H1 (cell line): Measurements from ENCODE around the gene TSPAN1. TPM values are rescaled to one million over a fixed set of nuclear protein-coding genes. Genes with fewer than 3 reads are reported as not detected.

Source experiments
- CTCF ChIA-PET: fragments of 300-600 bp; sonication (Branson Sonifier 250); formaldehyde crosslinking; loops from one replicate; lab custom pipeline; 2021; ENCODE audit not compliant: partially characterized antibody; lab: Charles Lee
- POLR2A ChIA-PET: fragments of 300-600 bp; sonication (Branson Sonifier 250); formaldehyde crosslinking; loops from one replicate; lab custom pipeline; 2021; ENCODE audit warnings: inconsistent platforms; ENCODE audit not compliant: partially characterized antibody; lab: Charles Lee
- DNase-seq, 2 experiments: peaks; one replicate each; pipeline versions ENCODE4 v3.0.0 to v3.0.0-alpha.2; 2010 to 2022; ENCODE audit warnings: low spot score in 2 of 2, low read depth in 1 of 2, mixed read lengths in 1 of 2
- FAIRE-seq: peaks from 2 replicates; lab custom pipeline; 2011; peaks lifted over from hg19 to GRCh38; lab: Jason Lieb, UNC
- H2AFZ ChIP-seq: 2 replicates; pipeline ENCODE4 v1.8.1; 2012; ENCODE audit warnings: low read length, inconsistent platforms
- H2AK5ac ChIP-seq: 2 replicates; pipeline ENCODE4 v1.6.1; 2013; ENCODE audit warnings: low read depth, low read length
- H2BK120ac ChIP-seq: replicated peaks from 2 replicates; pipeline ENCODE3; 2013; ENCODE audit warnings: low read depth, low read length, inconsistent platforms
- H2BK12ac ChIP-seq: 2 replicates; pipeline ENCODE4 v1.6.1; 2013; ENCODE audit warnings: low read depth, low read length
- H2BK15ac ChIP-seq: 2 replicates; pipeline ENCODE4 v1.6.1; 2013; ENCODE audit warnings: low read length
- H2BK20ac ChIP-seq: 2 replicates; pipeline ENCODE4 v1.6.1; 2013; ENCODE audit warnings: low read length
- H2BK5ac ChIP-seq: 2 replicates; pipeline ENCODE4 v1.6.1; 2013; ENCODE audit warnings: low read depth, low read length
- H3K14ac ChIP-seq: 2 replicates; pipeline ENCODE4 v1.6.1; 2013; ENCODE audit warnings: inconsistent platforms; ENCODE audit not compliant: insufficient read length
- H3K18ac ChIP-seq: 2 replicates; pipeline ENCODE4 v1.6.1; 2013; ENCODE audit warnings: low read length; ENCODE audit errors: extremely low read depth
- H3K23ac ChIP-seq: 2 replicates; pipeline ENCODE4 v1.6.1; 2013; ENCODE audit warnings: inconsistent platforms; ENCODE audit not compliant: insufficient read length
- H3K23me2 ChIP-seq: 2 replicates; pipeline ENCODE4 v1.6.1; 2013; ENCODE audit warnings: low read depth, low read length
- H3K27ac ChIP-seq: 2 replicates; pipeline ENCODE4 v1.6.1; 2011; ENCODE audit warnings: low read depth, low read length, inconsistent platforms
- H3K27me3 ChIP-seq, 4 experiments: replicated peaks in 1 of 4; 1 replicate in 1 of 4; 2 replicates in 3 of 4; pipeline versions ENCODE4 v1.6.1 to v1.8.1; 2011 to 2013; ENCODE audit warnings: low read length in 3 of 4, mild to moderate bottlenecking in 3 of 4, inconsistent platforms in 2 of 4, mixed read lengths in 2 of 4, moderate library complexity in 1 of 4; ENCODE audit not compliant: control insufficient read depth in 3 of 4, insufficient read depth in 3 of 4; ENCODE audit errors: extremely low read depth in 1 of 4
- H3K36me3 ChIP-seq, 4 experiments: 2 replicates each; pipeline versions ENCODE4 v1.6.1 to v1.8.1; 2011 to 2013; ENCODE audit warnings: mild to moderate bottlenecking in 4 of 4, low read length in 3 of 4, moderate library complexity in 2 of 4, control low read depth in 1 of 4, inconsistent platforms in 1 of 4; ENCODE audit not compliant: insufficient read depth in 4 of 4, control insufficient read depth in 2 of 4
- H3K4ac ChIP-seq: replicated peaks from 2 replicates; pipeline ENCODE3; 2013; ENCODE audit warnings: low read length, low read depth, mixed read lengths, inconsistent platforms; ENCODE audit not compliant: insufficient read length
- H3K4me1 ChIP-seq, 4 experiments: replicated peaks in 1 of 4; 1 replicate in 1 of 4; 2 replicates in 3 of 4; pipeline versions ENCODE4 v1.6.1 to v1.8.1; 2011 to 2013; ENCODE audit warnings: low read length in 3 of 4, inconsistent platforms in 2 of 4, mixed read lengths in 1 of 4; ENCODE audit not compliant: insufficient read depth in 4 of 4, control insufficient read depth in 3 of 4
- H3K4me2 ChIP-seq, 2 experiments: 2 replicates each; pipeline versions ENCODE4 v1.6.1 to v1.8.1; 2011 to 2013; ENCODE audit warnings: low read depth in 2 of 2, low read length in 2 of 2, control low read depth in 1 of 2, inconsistent platforms in 1 of 2, mild to moderate bottlenecking in 1 of 2; ENCODE audit not compliant: insufficient read depth in 1 of 2
- H3K4me3 ChIP-seq, 4 experiments: fragments of 200-600, 300-600 bp in 1 of 4; sonication (generic), shearing (Covaris generic), sonication (Bioruptor Twin) in 1 of 4; 2 replicates each; pipeline versions ENCODE4 v1.5.1 to v1.8.1; 2011 to 2016; ENCODE audit warnings: low read length in 4 of 4, low read depth in 3 of 4, control low read depth in 2 of 4, inconsistent platforms in 2 of 4, mild to moderate bottlenecking in 2 of 4, mixed read lengths in 1 of 4, moderate library complexity in 1 of 4; ENCODE audit not compliant: insufficient read depth in 2 of 4; ENCODE audit errors: extremely low read depth in 1 of 4
- H3K56ac ChIP-seq: replicated peaks from 2 replicates; pipeline ENCODE3; 2013; ENCODE audit warnings: low read depth, mild to moderate bottlenecking, mixed read lengths, low read length, inconsistent platforms; ENCODE audit not compliant: insufficient read length
- H3K79me1 ChIP-seq: 2 replicates; pipeline ENCODE4 v1.6.1; 2013; ENCODE audit warnings: low read depth, low read length, control low read depth
- H3K79me2 ChIP-seq, 2 experiments: 2 replicates each; pipeline versions ENCODE4 v1.6.1 to v1.8.1; 2012 to 2013; ENCODE audit warnings: low read length in 2 of 2, mild to moderate bottlenecking in 2 of 2, inconsistent platforms in 1 of 2; ENCODE audit not compliant: insufficient read depth in 2 of 2, control insufficient read depth in 1 of 2
- H3K9ac ChIP-seq, 4 experiments: replicated peaks in 1 of 4; 1 replicate in 1 of 4; 2 replicates in 3 of 4; pipeline versions ENCODE4 v1.6.1 to v1.8.1; 2011 to 2013; ENCODE audit warnings: low read depth in 3 of 4, low read length in 3 of 4, control low read depth in 2 of 4, mild to moderate bottlenecking in 2 of 4, moderate library complexity in 2 of 4, inconsistent platforms in 1 of 4; ENCODE audit errors: extremely low read depth in 1 of 4
- H3K9me3 ChIP-seq, 2 experiments: 2 replicates each; pipeline versions ENCODE4 v1.6.1 to v1.8.1; 2012 to 2013; ENCODE audit warnings: mild to moderate bottlenecking in 2 of 2, moderate library complexity in 2 of 2, control low read depth in 1 of 2, inconsistent platforms in 1 of 2, low read depth in 1 of 2, low read length in 1 of 2, mixed read lengths in 1 of 2; ENCODE audit not compliant: insufficient read depth in 2 of 2
- H4K20me1 ChIP-seq, 2 experiments: replicated peaks in 1 of 2; 2 replicates each; pipeline versions ENCODE3 to v1.8.1; 2011 to 2013; ENCODE audit warnings: inconsistent platforms in 2 of 2, low read length in 2 of 2, mild to moderate bottlenecking in 1 of 2; ENCODE audit not compliant: insufficient read depth in 2 of 2, control insufficient read depth in 1 of 2
- H4K5ac ChIP-seq: 2 replicates; pipeline ENCODE4 v1.6.1; 2013; ENCODE audit warnings: low read length, low read depth, mixed read lengths, inconsistent platforms; ENCODE audit not compliant: insufficient read length
- H4K8ac ChIP-seq: 2 replicates; pipeline ENCODE4 v1.8.0; 2013; ENCODE audit warnings: mild to moderate bottlenecking, moderate library complexity, low read length, inconsistent platforms; ENCODE audit not compliant: insufficient read depth; ENCODE audit errors: extremely low read depth
- H4K91ac ChIP-seq: replicated peaks from 2 replicates; pipeline ENCODE3; 2013; ENCODE audit warnings: low read length, mixed read lengths, inconsistent platforms; ENCODE audit not compliant: insufficient read length
- ATF2 ChIP-seq: IDR thresholded peaks from 2 replicates; pipeline ENCODE4 v1.6.1; 2012; ENCODE audit warnings: low read length, inconsistent platforms
- BCL11A ChIP-seq, 2 experiments: IDR thresholded peaks; one replicate each; pipeline ENCODE4 v1.6.1; 2011; ENCODE audit warnings: low read depth in 2 of 2, low read length in 2 of 2, mild to moderate bottlenecking in 2 of 2
- E2F6 ChIP-seq: IDR thresholded peaks from 2 replicates; pipeline ENCODE4 v1.6.1; 2012; ENCODE audit warnings: inconsistent platforms
- HDAC6 ChIP-seq: IDR thresholded peaks from one replicate; pipeline ENCODE4 v1.7.1; 2012; ENCODE audit warnings: low read depth, mild to moderate bottlenecking, inconsistent platforms, low read length, moderate library complexity
- POLR2A ChIP-seq, 2 experiments: IDR thresholded peaks; 1 replicate in 1 of 2; 2 replicates in 1 of 2; pipeline ENCODE4 v1.6.1; 2011; ENCODE audit warnings: low read depth in 2 of 2, low read length in 2 of 2, mild to moderate bottlenecking in 2 of 2; ENCODE audit errors: control extremely low read depth in 1 of 2
- RBBP5 ChIP-seq: IDR thresholded peaks from 2 replicates; pipeline ENCODE4 v1.7.1; 2012; ENCODE audit warnings: low read depth, mild to moderate bottlenecking, inconsistent platforms, low read length, moderate library complexity, borderline replicate concordance
- SP2 ChIP-seq: IDR thresholded peaks from 2 replicates; pipeline ENCODE4 v1.6.1; 2012; ENCODE audit warnings: mild to moderate bottlenecking, low read length, inconsistent platforms
- TAF7 ChIP-seq: optimal IDR thresholded peaks from 2 replicates; pipeline ENCODE3; 2011; ENCODE audit warnings: low read depth, mild to moderate bottlenecking, inconsistent platforms, low read length, moderate library complexity, borderline replicate concordance
- WGBS, 2 experiments: shearing (Covaris generic) in 1 of 2; methylation state at CpG; one replicate each; pipeline versions ENCODE4 v1.1.6 to v1.1.7; 2013 to 2015; ENCODE audit warnings: low lambda C conversion rate in 2 of 2, mixed read lengths in 2 of 2, inconsistent platforms in 1 of 2, low coverage in 1 of 2, missing lambda C conversion rate in 1 of 2; ENCODE audit not compliant: insufficient replicate concordance in 2 of 2, insufficient coverage in 1 of 2, insufficient read length in 1 of 2; ENCODE audit errors: extremely low coverage in 1 of 2, missing lambda C conversion rate in 1 of 2; 5-methylcytosine and 5-hydroxymethylcytosine counted together
- polyA plus RNA-seq, 7 experiments: library from polyadenylated mRNA; depleted of rRNA in 3 of 7; stranded (reverse) in 5 of 7; unstranded in 2 of 7; fragments of >200 nt in 5 of 7; fragments of 200-250 nt in 2 of 7; gene quantifications; 1 replicate in 5 of 7; 2 replicates in 1 of 7; 4 replicates in 1 of 7; pipeline versions ENCODE4 v1.2.1 to v1.2.3, GENCODE V29; 2011 to 2013; ENCODE audit warnings: missing spikeins in 2 of 7, mixed read lengths in 2 of 7
- total RNA-seq: library from RNA; stranded (reverse); fragmentation: NEBNext Ultra II Directional; extraction: Animal tissue kit (Norgen Biotek cat#: 25700); gene quantifications from 2 replicates; pipeline ENCODE4 v1.2.1, GENCODE V29; 2021

TSPAN1 gene
- total and polyA plus RNA-seq, 2 of the 8 experiments (the other 6 are each of a cell fraction or from before 2014, with no cell fraction given), result 0.05 TPM; not detected in 1

GRCh38 chr1:46148318-46148717, 26.6 kb upstream of the TSPAN1 start:
- ChIA-PET POLR2A (interaction anchor here (1.2 to 3.3 kb wide), 2 partner anchors 9 to 16 kb away, joined by 4 to 14 read pairs; partner anchors contain the start of gene PIK3R3), CTCF (interaction anchor here (0.5 to 1.5 kb wide), 9 partner anchors 9 to 1643 kb away, joined by 3 to 5 read pairs (median 3); no protein-coding TSS in a partner anchor)
- H3K79me1 ChIP-seq, result no peaks in the 10 kb centered on the region
- H4K20me1 ChIP-seq, result no peaks in the 10 kb centered on the region
- no peak overlapping the region for H3K56ac ChIP-seq
- FAIRE-seq (no peak), DNase-seq (no peak)
- H3K23ac ChIP-seq, result no peak overlapping the region
- no peak overlapping the region for H2BK120ac ChIP-seq
- no peak overlapping the region for H2BK20ac ChIP-seq
- H4K8ac ChIP-seq, result no peak overlapping the region
- H2AK5ac ChIP-seq, result no peak overlapping the region
- H3K14ac ChIP-seq, result no peak overlapping the region
- no peaks in the 10 kb centered on the region for H3K79me2 ChIP-seq
- H3K4me1 ChIP-seq, result no peaks in the 10 kb centered on the region
- H3K36me3 ChIP-seq, result no peaks in the 10 kb centered on the region
- no peaks in the 10 kb centered on the region for H3K9me3 ChIP-seq
- no peak overlapping the region for H2BK12ac ChIP-seq
- H3K18ac ChIP-seq, result no peak overlapping the region
- no peak overlapping the region for H4K5ac ChIP-seq
- peak overlapping the region; percentile 16; the same call in 1 of the 2 replicates for H2AFZ ChIP-seq
- no peak overlapping the region for H3K27ac ChIP-seq
- H3K9ac ChIP-seq, result no peak overlapping the region
- H2BK5ac ChIP-seq, result no peak overlapping the region
- WGBS, 2 experiments, result 87% methylated on average over 2 of the region's 2 CpGs; no CpG with 5 or more reads in 1 of the 2 experiments
- no peak overlapping the region for H3K4me3 ChIP-seq
- H3K4ac ChIP-seq, result no peak overlapping the region
- no peaks in the 10 kb centered on the region for H3K27me3 ChIP-seq
- H2BK15ac ChIP-seq, result no peak overlapping the region
- TF ChIP-seq RBBP5, result no peak
- TF ChIP-seq POLR2A (IDR thresholded peaks at IDR 0.05; ENCODE audit: control extremely low read depth in 1 of 2, low read depth in 2 of 2, low read length in 2 of 2), result no peak
- no peak for TF ChIP-seq BCL11A (IDR thresholded peaks at IDR 0.05; ENCODE audit: low read depth in 2 of 2, low read length in 2 of 2)
- TF ChIP-seq HDAC6, result no peak
- no peak for TF ChIP-seq SP2
- no peak for TF ChIP-seq ATF2
- TF ChIP-seq TAF7, result no peak
- TF ChIP-seq E2F6, result no peak
- no peak overlapping the region for H3K4me2 ChIP-seq
- no peak overlapping the region for H4K91ac ChIP-seq
- no peaks in the 10 kb centered on the region; the same call in 1 of the 2 replicates for H3K23me2 ChIP-seq
